ENCODE data around the gene KLHDC4.
"Not testable (repeated sequence)": the region's sequence is repeated elsewhere in the genome, so short reads cannot be mapped to it uniquely, and the experiment has no call there.

Gene KLHDC4

DNA sequence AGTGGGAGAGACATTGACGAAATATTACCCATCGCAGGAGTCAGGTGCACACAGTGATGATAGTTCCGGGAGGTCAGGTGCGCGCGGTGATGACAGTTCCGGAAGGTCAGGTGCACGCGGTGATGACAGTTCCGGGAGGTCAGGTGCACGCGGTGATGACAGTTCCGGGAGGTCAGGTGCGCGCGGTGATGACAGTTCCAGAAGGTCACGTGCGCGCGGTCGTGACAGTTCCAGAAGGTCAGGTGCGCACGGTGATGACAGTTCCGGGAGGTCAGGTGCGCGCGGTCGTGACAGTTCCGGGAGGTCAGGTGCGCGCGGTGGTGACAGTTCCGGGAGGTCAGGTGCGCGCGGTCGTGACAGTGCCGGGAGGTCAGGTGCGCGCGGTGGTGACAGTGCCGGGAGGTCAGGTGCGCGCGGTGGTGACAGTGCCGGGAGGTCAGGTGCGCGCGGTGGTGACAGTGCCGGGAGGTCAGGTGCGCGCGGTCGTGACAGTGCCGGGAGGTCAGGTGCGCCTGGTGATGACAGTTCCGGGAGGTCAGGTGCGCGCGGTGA, 84.7 kb downstream of the KLHDC4 start:
- DNase-seq: not testable (repeated sequence)

DNA sequence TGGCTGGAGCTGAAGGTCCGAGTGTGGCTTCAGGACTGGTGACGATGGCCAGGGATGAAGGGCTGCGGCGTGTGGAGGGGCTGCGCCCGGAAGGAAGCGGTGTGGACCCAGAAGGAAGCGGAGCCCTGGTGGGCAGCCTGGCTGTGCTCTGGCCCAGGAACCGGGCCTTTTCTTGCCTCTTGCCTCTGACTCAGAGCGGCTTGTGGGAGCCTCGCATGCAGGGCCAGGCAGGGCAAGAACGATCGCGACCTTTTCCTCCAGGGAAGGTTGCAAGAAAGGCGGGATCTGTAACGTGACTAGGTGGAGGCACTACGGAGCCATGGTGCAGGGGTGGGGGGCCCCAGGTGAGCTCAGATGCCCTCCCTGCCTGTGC, 85.5 kb downstream of the KLHDC4 start:
- no peak for DNase-seq

DNA sequence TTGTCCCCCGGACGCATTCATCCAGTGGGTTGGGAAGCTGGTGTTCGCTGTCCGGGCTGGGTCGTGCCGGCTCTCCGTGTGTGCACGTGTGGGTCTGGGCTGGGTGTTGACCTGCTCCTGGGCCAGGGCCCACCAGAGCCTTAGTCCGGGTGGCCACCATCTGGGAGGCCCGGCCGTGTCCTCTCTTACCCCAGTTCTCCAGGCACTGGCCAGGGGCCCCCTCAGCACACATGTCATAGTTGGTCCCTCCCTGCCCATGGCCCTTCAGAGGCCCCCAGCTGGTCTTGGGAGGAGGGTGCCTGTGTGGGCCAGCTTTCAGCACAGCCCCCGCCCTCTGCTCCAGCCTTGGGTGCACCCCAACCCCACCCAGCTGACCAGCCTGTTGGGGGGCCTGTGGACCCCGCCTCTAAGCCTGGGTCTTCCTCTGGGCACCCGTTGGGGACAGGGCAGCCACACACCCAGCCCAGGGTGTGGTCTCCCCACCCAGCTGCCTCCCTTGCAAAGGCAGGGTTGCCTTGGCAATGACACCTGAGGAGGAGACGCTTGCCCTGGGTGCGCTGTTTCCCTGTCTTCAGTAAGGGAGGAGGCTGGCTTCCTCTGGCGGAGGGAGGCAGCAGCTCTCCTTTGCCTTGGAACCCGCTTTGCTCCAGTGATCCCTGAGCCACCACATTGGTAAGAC, 86.1 kb downstream of the KLHDC4 start:
- no peak for DNase-seq

DNA sequence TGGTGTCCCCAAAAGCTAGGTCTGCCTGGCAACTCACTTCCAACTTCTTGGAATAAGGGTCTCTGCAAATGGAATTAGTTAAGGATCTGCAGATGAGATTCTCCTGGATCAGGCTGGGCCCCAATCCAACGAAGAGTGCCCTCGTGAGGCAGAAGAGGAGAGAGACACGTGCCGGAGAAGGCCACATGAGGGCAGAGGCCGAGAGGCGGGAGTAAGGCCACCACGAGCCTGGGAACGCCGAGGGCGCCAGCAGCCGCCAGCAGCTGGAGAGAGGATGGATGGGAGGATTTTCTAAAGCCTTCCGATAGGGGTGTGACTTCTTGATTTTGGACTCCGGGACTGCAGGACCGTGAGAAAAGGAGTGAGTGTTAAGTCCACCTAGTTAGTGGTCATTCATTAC, 87.2 kb downstream of the KLHDC4 start:
- DNase-seq: no peak

DNA sequence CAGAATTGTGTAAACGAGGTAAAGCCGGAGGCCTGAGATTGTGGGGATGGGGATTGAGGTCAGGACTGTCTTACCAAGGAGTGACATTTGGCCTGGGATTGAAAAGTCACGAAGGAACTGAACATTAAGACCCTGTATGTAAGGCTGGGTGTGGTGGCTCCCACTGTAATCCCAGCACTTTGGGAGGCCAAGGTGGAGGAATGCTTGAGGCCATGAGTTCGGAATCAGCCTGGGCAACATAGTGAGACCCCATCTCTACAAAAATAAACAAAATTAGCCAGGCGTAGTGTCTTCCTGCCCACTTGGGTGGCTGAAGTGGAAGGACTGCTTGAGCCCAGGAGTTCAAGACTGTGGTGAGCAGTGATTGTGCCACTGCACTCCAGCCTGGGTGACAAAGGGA, 88.0 kb downstream of the KLHDC4 start:
- no peak for DNase-seq

DNA sequence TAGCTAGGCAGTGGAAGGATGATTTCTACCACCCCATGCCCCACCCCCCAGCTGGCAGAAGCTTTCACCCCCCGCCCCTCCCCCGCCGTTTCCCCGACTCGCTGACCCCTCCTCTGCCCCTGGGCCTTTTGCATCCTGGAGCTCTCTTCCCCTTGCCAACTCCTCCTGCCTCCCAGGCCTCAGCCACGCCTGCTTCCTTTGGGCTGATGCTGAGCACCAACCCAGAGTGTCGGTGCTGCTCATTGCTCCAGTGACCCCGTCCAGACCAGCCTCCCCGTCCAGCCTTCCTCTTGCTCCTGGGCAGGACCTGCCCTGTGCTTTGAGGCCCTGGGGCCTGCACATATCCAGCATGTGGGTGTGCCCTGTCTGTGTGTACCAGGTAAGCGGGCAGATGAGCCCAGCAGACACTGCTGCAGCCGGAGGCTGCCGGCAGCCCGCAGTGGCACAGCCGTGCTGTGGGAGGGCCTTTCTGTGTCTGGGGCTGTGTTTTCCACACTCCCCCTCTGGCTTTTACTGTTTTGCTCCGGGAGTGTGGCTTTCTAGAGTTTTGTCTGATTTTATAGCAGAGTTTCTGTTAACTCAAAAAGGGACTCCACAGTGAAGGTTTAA, 90.6 kb downstream of the KLHDC4 start:
- no peak for DNase-seq

DNA sequence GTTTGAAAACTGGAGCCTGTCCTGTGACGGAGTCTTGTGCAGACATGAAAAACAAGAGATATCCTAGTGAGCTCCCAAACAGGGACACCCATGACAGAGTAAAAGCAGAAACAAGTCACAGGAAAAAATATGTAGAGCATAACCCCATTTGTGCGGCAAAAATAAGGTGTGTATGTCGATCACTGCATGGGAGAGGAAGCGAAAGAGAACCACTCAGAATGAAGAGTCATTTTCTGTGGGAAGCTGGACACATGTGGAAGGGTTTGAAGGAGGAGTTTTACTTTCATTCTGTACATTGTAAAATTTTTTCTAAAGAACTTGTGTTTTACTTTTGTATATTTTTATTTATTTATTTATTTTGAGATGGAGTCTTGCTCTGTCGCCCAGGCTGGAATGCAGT, 91.4 kb downstream of the KLHDC4 start:
- no peak for DNase-seq

DNA sequence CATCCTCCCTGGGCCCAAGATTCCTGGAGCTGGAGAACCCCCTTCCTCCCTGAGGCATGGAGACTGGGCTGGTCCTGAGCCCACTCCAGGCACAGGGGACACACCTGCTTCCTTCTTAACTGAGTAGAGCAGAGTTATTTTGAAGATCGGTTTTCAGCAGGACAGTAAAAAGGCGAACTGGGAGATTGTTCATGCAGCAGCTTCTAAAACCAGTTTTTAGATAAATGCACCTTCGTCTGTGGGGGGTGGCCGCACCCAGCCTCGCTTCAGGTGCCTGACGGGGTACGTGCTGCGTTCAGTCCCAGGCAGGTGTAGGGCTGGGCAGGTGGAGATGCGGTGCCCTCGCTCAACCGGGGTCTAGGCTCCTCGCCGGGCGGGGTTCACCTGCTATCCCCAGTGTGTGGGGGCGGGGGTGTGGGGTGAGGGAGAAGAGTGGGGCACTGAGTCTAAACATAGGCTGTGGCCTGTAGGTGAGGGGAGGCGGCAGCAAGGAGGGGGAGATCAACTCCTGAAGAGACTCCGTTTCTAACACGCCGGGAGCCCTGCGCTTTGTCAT, 94.0 kb downstream of the KLHDC4 start:
- DNase-seq: no peak

DNA sequence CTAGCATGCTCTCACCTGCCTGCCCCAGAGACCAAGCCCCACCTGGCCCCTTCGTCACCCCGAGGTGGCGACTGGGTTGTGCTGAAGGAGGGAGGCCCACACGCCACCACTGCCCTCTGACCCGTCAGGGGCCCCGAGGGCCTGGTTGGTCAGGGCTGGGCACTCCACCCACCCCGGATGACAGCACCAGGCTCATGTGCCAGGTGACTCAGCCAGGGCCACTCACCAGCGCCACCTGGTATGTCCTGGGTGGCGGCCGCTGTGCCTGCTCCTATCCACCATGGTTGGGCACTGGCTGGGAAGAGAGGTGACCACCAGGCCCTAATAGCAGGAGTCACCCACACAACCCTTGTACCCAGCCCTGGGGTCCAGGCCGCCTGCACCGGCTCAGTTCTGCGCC, 94.6 kb downstream of the KLHDC4 start:
- DNase-seq: no peak

DNA sequence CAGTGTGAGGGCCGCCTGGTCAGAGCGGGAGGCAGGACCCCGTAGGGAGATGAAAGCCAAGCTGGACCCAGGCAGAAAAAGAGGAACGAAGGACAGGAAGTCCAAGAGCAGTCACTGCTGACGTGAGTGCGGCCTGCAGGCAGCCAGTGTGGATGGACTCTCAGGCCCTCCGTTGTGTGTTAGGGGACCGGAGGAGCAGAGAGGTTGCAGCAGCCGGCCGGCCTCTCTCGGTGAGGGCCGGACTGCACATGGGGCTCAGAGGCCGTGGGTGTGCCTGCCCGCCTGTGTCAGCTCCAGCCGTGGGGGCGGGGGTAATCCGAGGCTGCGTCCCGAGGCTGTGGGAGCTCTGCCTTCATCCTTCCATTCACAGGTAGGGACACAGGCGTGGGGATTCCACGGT, 96.1 kb downstream of the KLHDC4 start:
- DNase-seq: no peak

DNA sequence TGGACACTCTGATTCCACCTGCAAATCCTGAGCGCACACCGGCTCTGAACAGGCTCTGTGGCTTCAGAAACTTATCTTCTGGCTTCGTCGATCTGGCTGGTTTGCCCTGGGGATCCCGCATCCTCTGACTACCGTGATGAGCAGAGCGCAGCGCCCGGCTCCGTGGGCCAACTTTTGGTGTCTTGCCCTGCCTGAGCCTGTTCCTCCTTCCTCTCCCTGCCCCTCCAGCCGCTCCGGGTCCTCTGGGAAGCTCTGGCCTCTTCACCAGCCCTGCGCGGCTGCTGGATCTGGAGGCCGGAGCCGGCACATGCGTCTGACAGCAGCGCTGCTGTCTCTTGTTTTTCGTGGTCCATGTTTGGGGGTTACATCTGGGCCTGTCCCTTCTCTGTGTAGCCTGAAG, 97.8 kb downstream of the KLHDC4 start:
- no peak for DNase-seq

DNA sequence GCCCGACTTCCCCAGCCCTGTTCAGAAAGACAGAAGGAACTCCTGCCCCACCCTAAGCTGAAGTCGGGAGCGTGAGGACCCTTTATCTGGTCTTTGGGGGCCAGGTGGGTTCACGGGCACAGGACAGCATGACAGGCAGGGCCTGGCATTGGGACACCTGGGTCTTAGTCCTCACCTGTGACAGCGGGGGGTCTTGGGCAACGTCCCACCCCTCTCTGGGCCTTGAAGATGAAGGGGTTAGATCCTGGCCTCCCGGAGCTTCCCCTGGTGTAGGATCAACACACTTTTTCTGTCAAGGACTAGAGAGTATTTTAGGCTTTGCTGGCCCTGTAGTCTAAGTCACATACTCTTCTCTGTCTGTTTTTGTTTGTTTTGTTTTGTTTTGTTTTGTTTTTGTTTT, 98.3 kb downstream of the KLHDC4 start:
- DNase-seq: no peak

DNA sequence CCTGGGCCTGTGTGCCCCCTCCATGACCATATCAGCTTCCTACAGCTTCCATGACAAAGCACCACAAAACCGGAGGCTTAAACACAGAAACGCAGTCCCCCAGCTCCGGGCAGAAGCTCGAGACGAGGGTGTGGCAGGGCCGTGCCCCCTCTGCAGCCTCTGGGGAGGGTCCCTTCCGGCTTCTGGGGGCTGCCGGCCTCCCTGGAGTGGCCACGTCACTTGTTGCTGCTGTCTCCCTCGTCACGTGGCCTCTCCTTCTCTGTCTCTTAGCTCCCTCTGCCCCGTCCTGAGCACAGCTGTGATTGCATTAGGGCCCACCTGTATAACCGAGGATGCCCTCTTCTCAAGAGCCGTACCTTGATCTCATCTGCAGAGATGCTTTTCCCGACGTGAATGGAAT, 98.9 kb downstream of the KLHDC4 start:
- no peak for DNase-seq

DNA sequence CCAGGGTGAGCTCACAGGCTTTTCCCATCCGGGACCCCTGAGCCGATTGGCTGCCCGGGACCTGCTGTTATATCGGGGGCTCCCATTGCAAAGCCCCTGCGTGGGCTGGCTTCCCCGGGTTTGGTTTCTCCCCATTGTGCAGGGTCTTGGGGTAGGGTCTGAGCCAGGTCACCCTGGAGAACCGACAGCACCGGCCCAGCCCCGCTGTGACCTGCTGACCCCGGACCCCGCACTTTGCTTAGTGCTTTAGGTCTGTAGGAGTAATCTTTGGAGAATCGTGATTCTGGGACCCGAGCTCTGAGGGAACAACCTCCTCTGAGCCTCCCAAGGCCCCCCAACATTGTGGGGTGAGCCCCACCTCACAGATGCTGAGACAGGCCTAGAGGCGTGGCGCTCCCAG, 100.6 kb downstream of the KLHDC4 start:
- no peak for DNase-seq

DNA sequence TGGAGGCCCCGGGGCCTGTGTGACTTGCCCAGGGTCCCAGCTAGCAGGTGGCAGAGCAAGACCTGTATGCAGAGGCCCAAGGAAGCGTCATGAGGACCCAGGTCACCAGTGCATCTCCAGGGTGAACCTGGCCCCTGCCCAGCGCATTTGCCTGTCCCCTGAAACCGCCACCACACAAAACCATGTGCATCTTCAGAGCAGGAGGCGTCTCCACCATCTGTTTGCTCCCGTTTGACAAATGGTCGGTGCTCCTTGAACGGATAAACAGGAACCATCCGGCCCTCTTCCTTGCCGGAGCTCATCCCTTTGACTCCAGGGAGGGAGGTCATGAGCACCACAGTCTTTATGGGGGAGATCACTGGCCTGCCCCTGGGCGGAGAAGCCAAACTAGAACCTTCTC, 101.0 kb downstream of the KLHDC4 start:
- no peak for DNase-seq

DNA sequence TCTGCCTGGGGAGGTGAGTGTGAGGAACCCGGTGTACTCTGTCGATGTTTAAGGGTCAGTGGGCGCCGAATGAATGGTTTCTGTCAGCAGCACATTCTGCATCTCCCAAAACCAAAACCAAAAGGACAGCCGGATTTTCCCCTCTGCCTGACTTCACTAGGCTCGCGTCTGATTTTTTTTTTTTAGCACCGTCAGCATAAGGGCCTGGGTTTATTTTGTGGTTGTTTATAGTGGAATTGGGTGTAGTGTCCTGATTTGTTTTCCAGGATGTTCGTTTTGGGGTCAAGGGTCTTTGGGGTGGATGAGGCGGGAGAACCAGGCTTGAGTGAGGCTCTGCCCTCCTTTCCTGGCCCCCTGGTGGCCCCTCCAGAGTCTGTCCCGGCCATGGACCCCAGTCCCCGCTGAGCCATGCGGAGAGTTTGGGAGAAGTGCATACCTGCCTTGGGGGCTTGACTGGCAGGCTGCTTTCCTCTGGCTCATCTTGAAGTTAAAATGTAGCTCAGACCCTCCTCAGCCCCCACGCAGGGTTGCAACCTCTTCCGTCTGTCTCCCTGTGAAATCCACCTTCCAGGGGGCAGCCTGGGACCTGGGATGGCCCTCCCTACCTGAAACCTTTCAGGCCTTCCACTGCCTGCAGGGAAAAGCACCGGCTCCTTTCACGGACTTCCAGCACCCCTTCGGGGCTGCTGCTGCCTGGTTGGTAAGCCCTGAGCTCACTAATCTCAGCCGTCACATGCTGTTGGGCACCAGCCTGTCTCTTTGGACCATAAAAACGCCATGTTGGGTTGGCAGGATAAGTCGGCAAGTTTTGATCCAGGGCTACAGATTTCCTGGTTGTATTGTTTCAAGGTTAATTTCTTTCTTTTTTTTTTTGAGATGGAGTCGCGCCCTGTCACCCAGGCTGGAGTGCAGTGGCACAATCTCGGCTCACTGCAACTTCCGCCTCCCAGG, 103.3 kb downstream of the KLHDC4 start:
- no peak for DNase-seq

DNA sequence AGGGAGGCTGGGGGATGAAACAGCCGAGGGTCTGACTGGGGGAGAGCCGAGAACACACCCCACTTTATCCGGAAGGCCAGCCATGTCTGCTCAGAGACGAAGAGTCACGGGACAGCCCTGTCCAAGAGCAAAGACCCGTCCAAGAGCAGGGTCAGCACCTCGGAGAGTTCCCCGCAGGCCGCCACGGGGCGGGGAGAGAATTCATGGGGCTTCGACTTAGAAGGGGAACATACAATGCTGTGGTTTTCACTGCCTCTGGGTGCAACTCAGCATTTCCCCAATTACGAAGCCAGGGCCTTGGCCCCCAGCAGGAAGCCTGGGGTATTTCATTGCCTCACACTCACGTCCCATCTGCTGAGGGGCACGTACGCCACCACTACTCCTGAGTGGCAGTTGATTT, 104.2 kb downstream of the KLHDC4 start:
- no peak for DNase-seq

DNA sequence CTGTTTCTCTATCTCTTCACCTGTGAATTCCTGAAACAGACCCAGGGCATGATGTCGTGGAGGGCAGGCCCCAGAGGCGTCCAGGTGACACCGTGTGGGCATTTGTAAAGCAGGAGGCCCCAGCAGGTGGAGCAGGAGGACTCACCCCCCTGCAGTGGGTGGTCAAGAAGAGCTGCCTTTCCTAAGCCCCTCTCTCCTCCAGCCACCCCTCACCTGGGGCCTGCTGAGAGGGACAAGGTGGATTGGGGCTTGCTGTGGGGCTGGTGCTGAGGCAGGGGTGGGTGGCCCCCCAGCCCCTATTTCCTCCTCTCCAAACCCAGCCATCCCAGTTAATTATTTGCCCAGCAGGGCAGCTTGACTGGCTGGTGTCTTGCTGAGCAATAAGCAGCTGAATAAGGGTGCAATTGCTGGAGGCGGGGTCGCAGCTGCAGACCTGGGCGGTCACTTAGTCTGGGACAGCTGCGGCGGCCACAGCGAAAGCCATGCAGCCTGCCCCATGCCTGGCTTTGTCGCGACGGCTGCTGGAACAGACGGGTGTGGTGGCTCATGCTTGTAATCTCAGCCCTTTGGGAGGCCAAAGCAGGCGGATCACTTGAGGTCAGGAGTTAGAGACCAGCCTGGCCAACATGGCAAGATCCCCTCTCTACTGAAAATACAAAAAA, 107.1 kb downstream of the KLHDC4 start:
- no peak for DNase-seq
